Measurements from ENCODE around the gene CCNI.

GRCh38 chr4:77062856-77063255 is 12.9 kb downstream of the CCNI start:
- TF ChIP-seq CTCF (IDR thresholded peaks at IDR 0.05; ENCODE audit: insufficient read depth, low read length): no peak
- TF ChIP-seq SPI1 (IDR thresholded peaks at IDR 0.05; ENCODE audit: borderline replicate concordance, low read depth): no peak
- TF ChIP-seq POLR2AphosphoS5 (IDR thresholded peaks at IDR 0.05; ENCODE audit: low read depth): no peak
- TF ChIP-seq GABPA (IDR thresholded peaks at IDR 0.05; ENCODE audit: low read depth): no peak
- no peak for TF ChIP-seq REST (IDR thresholded peaks at IDR 0.05; ENCODE audit: insufficient replicate concordance, low read depth)
